WI38 (cell line): ENCODE measurements around the gene OBSCN.
"Not testable (repeated sequence)": the region's sequence is repeated elsewhere in the genome, so short reads cannot be mapped to it uniquely, and the experiment has no call there.

Experiments used
- H3K4me3 ChIP-seq: 2 replicates; pipeline ENCODE4 v1.5.1; 2011; ENCODE audit warnings: low read depth, mild to moderate bottlenecking, control low read depth, low read length
- CTCF ChIP-seq: IDR thresholded peaks from 2 replicates; pipeline ENCODE4 v1.5.1; 2012; ENCODE audit warnings: low read depth, mild to moderate bottlenecking, control low read depth, low read length

OBSCN gene

GRCh38 chr1:228219245-228219961 lies 11.6 kb downstream of the OBSCN start:
- no peak overlapping the region for H3K4me3 ChIP-seq
- no peak for TF ChIP-seq CTCF

DNA sequence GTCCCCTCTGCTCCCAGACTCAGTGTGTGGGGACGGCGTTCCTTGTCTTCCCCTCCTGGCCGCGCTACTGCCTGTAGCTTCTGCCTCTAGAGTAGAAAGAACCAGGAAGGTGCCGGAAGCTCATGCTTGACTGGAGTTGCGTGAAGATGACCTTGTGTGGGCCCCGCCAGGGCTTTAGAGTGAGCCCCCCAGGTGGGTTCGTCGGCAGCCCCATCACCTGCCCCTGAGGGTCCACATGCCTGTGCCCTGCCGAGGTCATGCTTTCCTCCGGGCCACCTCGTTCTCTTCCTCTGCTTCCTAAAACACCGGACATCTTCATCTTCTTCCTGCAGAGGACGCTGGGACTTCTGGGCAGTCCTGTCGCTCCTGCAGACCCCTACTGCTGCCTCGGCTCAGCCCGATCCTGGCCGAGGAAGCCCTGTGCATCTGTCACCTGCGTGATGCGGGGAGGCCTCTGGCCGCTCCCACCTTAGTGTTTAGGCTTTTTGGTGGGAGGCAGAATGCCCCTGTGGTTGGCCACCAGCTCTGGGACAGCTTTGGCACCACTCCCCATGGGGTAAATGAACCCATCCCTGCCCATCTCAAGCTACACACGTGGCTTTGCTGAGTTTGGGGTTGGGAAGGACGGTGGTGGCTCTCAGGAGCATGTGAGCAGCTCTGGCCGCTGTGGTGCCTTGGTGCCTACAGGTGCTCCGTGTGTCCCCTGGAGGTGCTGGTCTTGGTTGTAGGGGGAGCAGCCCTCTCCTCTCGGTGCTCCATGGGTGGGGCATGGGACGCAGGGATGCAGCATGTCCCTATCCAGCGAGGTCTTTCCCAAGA lies 12.3 kb downstream of the OBSCN start:
- no peak overlapping the region for H3K4me3 ChIP-seq
- no peak for TF ChIP-seq CTCF

- H3K4me3 ChIP-seq, result not testable (repeated sequence)
Observed at GRCh38 chr1:228221097-228221496, 13.3 kb downstream of the OBSCN start.

DNA sequence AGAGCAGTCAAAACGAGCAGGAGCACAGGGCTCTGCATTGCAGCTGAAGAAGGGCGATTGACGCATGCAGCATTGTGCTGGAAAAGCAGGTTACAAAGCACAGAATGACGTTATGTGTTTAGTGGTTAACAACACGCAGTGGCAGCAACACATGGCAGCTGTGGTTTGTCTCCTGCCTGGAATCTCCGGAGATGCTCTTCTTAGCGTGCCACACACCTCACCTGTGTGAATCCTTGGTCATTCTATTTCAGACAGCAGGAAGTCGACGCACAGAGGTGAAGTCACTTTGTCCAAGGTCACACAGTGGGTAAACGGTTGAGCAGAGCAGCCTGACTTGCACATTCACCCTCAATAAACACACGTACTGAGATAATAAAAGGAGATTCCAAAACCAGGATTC lies 14.7 kb downstream of the OBSCN start:
- no peak overlapping the region for H3K4me3 ChIP-seq
- TF ChIP-seq CTCF, result no peak

GRCh38 chr1:228224198-228225164 lies 16.6 kb downstream of the OBSCN start:
- no peak for TF ChIP-seq CTCF

DNA sequence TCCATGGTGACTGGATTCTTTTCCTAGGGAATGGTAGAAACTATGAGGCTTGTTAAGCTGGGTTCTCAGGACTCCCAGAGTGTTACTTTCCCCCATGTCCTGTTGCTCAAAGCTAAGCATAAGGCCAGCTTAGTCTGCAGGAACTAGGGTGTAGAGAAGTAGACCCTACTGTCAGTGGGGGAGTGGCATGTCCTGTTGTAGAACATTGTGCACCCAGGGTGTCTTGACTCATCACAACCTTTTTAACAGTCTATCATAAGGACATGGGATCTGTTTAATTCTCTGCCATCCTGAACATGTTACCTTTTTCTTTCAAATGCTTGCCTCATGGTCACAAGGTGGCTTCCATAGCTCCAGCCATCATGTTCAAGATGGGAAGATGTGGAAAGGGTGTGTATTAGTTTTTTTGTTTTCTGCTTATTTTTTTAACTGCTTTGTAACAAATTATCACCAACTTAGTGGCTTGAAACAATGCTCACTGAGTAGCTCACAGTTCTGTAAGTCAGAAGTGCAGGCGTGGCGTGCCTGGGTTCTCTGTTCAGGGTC lies 17.4 kb downstream of the OBSCN start:
- no peak for TF ChIP-seq CTCF
- no peak overlapping the region for H3K4me3 ChIP-seq

More at GRCh38 chr1:228224198-228225164, 16.6 kb downstream of the OBSCN start:
- no peak overlapping the region for H3K4me3 ChIP-seq

GRCh38 chr1:228225740-228226139 lies 17.9 kb downstream of the OBSCN start:
- H3K4me3 ChIP-seq, result no peak overlapping the region

More at GRCh38 chr1:228225740-228226139, 17.9 kb downstream of the OBSCN start:
- TF ChIP-seq CTCF, result no peak
